ENCODE measurements around the gene SLCO4C1.
A peak's percentile ranks its signal among the peaks of the same experiment; 100 is the strongest.

The SLCO4C1 gene

DNA sequence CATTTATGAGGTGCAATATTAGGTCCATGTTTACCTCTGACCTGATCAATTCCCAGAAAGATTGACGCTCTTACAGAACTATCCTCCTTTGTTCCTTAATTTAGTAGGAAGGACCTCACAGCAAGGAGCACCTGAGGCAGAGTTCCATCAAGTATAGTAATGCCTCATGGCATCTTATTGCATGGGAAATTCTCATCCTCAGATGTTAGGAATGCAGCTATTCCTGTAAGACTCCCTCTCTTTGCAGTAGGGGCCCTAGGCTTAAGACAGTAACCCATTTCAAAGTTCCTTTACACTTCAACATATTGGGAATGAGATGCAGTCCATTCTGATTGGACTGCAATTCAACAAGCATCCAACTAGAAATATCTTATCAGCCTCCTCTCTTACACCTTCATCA lies 69.8 kb downstream of the SLCO4C1 start:
- TF ChIP-seq CTCF (IDR thresholded peaks at IDR 0.05; ENCODE audit: low read depth, low read length): no peak
- no peak for DNase-seq (ENCODE audit: extremely low read depth, low read depth)

- peak; percentile 9; the same call in 1 of the 2 replicates for TF ChIP-seq CTCF (IDR thresholded peaks at IDR 0.05; ENCODE audit: low read depth, low read length)
- DNase-seq (ENCODE audit: extremely low read depth, low read depth): no peak
These were observed 72.3 kb downstream of the SLCO4C1 start for GRCh38 chr5:102223542-102224477.

GRCh38 chr5:102222772-102223171 lies 73.3 kb downstream of the SLCO4C1 start:
- no peak for DNase-seq (ENCODE audit: extremely low read depth, low read depth)
- no peak for TF ChIP-seq CTCF (IDR thresholded peaks at IDR 0.05; ENCODE audit: low read depth, low read length)

DNA sequence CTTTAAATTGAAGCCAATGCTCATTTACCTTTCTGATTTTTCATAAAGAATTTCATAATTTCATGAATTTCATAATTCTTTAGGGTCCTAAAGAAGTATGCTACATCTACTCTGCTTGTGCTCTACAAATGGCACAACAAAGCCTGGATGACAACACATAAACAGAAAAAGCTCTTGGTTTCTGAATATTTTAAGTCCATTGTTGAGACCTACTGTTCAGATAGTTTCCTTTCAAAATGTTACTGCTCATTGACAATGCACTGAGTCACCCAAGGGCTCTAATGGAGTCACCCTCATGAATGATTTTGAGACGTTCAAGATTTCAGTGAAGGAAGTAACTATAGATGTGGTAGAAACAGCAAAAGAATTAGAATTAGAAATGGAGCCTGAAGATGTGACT lies 74.1 kb downstream of the SLCO4C1 start:
- no peak for TF ChIP-seq CTCF (IDR thresholded peaks at IDR 0.05; ENCODE audit: low read depth, low read length)

DNA sequence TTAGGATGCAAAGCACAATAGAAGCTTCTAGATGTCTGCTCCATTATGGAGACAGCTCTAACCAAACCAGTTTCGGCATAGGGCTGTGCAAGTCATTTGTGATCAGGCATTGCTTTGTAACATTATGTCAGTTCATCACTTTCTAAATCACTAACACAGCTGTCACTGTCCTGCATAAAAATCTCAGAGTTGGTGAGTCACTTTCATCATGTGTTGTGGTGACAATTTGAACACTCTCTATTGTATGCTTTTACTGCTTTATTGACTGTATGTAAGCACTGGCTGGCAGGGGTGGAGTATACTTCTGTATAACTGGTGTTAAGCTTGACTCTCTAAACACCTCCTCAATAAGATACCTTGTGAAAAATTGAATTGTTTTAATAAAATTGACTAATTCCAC lies 77.9 kb downstream of the SLCO4C1 start:
- no peak for DNase-seq (ENCODE audit: extremely low read depth, low read depth)

More for the DNA sequence above, 74.1 kb downstream of the SLCO4C1 start:
- no peak for DNase-seq (ENCODE audit: extremely low read depth, low read depth)

GRCh38 chr5:102216678-102217077 lies 79.4 kb downstream of the SLCO4C1 start:
- TF ChIP-seq CTCF (IDR thresholded peaks at IDR 0.05; ENCODE audit: low read depth, low read length): no peak
- DNase-seq (ENCODE audit: extremely low read depth, low read depth): no peak

More for the DNA sequence above, 77.9 kb downstream of the SLCO4C1 start:
- TF ChIP-seq CTCF (IDR thresholded peaks at IDR 0.05; ENCODE audit: low read depth, low read length): no peak

DNA sequence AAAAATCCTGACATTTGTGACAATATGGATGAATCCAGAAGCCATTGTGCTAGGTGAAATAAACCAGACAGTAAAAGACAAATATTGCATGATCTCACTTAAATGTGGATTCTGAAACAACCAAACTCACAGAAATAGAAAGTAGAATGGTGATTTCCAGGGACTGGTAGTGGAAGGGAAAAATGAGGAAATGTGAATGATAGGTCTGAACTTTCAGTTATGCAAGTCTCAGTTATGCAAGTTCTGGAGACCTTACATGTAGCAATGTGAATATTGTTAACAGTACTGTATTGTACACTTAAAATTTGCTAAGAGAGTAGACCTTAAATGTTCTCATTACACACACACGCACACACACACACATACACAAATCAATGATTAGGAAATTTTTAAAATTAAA lies 84.9 kb downstream of the SLCO4C1 start:
- TF ChIP-seq CTCF (IDR thresholded peaks at IDR 0.05; ENCODE audit: low read depth, low read length): no peak

More for the DNA sequence above, 84.9 kb downstream of the SLCO4C1 start:
- no peak for DNase-seq (ENCODE audit: extremely low read depth, low read depth)
